H1 (cell line): ENCODE results near the gene CA9. TPM values are rescaled to one million over a fixed set of nuclear protein-coding genes. Genes with fewer than 3 reads are reported as not detected.

Experiments
- CTCF ChIA-PET: fragments of 300-600 bp; sonication (Branson Sonifier 250); formaldehyde crosslinking; loops from one replicate; lab custom pipeline; 2021; ENCODE audit not compliant: partially characterized antibody; lab: Charles Lee
- POLR2A ChIA-PET: fragments of 300-600 bp; sonication (Branson Sonifier 250); formaldehyde crosslinking; loops from one replicate; lab custom pipeline; 2021; ENCODE audit warnings: inconsistent platforms; ENCODE audit not compliant: partially characterized antibody; lab: Charles Lee
- DNase-seq, 2 experiments: peaks; one replicate each; pipeline versions ENCODE4 v3.0.0 to v3.0.0-alpha.2; 2010 to 2022; ENCODE audit warnings: low spot score in 2 of 2, low read depth in 1 of 2, mixed read lengths in 1 of 2
- FAIRE-seq: peaks from 2 replicates; lab custom pipeline; 2011; peaks lifted over from hg19 to GRCh38; lab: Jason Lieb, UNC
- H2AFZ ChIP-seq: 2 replicates; pipeline ENCODE4 v1.8.1; 2012; ENCODE audit warnings: low read length, inconsistent platforms
- H2AK5ac ChIP-seq: 2 replicates; pipeline ENCODE4 v1.6.1; 2013; ENCODE audit warnings: low read depth, low read length
- H2BK120ac ChIP-seq: replicated peaks from 2 replicates; pipeline ENCODE3; 2013; ENCODE audit warnings: low read depth, low read length, inconsistent platforms
- H2BK12ac ChIP-seq: 2 replicates; pipeline ENCODE4 v1.6.1; 2013; ENCODE audit warnings: low read depth, low read length
- H2BK15ac ChIP-seq: 2 replicates; pipeline ENCODE4 v1.6.1; 2013; ENCODE audit warnings: low read length
- H2BK20ac ChIP-seq: 2 replicates; pipeline ENCODE4 v1.6.1; 2013; ENCODE audit warnings: low read length
- H2BK5ac ChIP-seq: 2 replicates; pipeline ENCODE4 v1.6.1; 2013; ENCODE audit warnings: low read depth, low read length
- H3K14ac ChIP-seq: 2 replicates; pipeline ENCODE4 v1.6.1; 2013; ENCODE audit warnings: inconsistent platforms; ENCODE audit not compliant: insufficient read length
- H3K18ac ChIP-seq: 2 replicates; pipeline ENCODE4 v1.6.1; 2013; ENCODE audit warnings: low read length; ENCODE audit errors: extremely low read depth
- H3K23ac ChIP-seq: 2 replicates; pipeline ENCODE4 v1.6.1; 2013; ENCODE audit warnings: inconsistent platforms; ENCODE audit not compliant: insufficient read length
- H3K23me2 ChIP-seq: 2 replicates; pipeline ENCODE4 v1.6.1; 2013; ENCODE audit warnings: low read depth, low read length
- H3K27ac ChIP-seq: 2 replicates; pipeline ENCODE4 v1.6.1; 2011; ENCODE audit warnings: low read depth, low read length, inconsistent platforms
- H3K27me3 ChIP-seq, 4 experiments: replicated peaks in 1 of 4; 1 replicate in 1 of 4; 2 replicates in 3 of 4; pipeline versions ENCODE4 v1.6.1 to v1.8.1; 2011 to 2013; ENCODE audit warnings: low read length in 3 of 4, mild to moderate bottlenecking in 3 of 4, inconsistent platforms in 2 of 4, mixed read lengths in 2 of 4, moderate library complexity in 1 of 4; ENCODE audit not compliant: control insufficient read depth in 3 of 4, insufficient read depth in 3 of 4; ENCODE audit errors: extremely low read depth in 1 of 4
- H3K36me3 ChIP-seq, 4 experiments: 2 replicates each; pipeline versions ENCODE4 v1.6.1 to v1.8.1; 2011 to 2013; ENCODE audit warnings: mild to moderate bottlenecking in 4 of 4, low read length in 3 of 4, moderate library complexity in 2 of 4, control low read depth in 1 of 4, inconsistent platforms in 1 of 4; ENCODE audit not compliant: insufficient read depth in 4 of 4, control insufficient read depth in 2 of 4
- H3K4ac ChIP-seq: replicated peaks from 2 replicates; pipeline ENCODE3; 2013; ENCODE audit warnings: low read length, low read depth, mixed read lengths, inconsistent platforms; ENCODE audit not compliant: insufficient read length
- H3K4me1 ChIP-seq, 4 experiments: replicated peaks in 1 of 4; 1 replicate in 1 of 4; 2 replicates in 3 of 4; pipeline versions ENCODE4 v1.6.1 to v1.8.1; 2011 to 2013; ENCODE audit warnings: low read length in 3 of 4, inconsistent platforms in 2 of 4, mixed read lengths in 1 of 4; ENCODE audit not compliant: insufficient read depth in 4 of 4, control insufficient read depth in 3 of 4
- H3K4me2 ChIP-seq, 2 experiments: 2 replicates each; pipeline versions ENCODE4 v1.6.1 to v1.8.1; 2011 to 2013; ENCODE audit warnings: low read depth in 2 of 2, low read length in 2 of 2, control low read depth in 1 of 2, inconsistent platforms in 1 of 2, mild to moderate bottlenecking in 1 of 2; ENCODE audit not compliant: insufficient read depth in 1 of 2
- H3K4me3 ChIP-seq, 4 experiments: fragments of 200-600, 300-600 bp in 1 of 4; sonication (generic), shearing (Covaris generic), sonication (Bioruptor Twin) in 1 of 4; 2 replicates each; pipeline versions ENCODE4 v1.5.1 to v1.8.1; 2011 to 2016; ENCODE audit warnings: low read length in 4 of 4, low read depth in 3 of 4, control low read depth in 2 of 4, inconsistent platforms in 2 of 4, mild to moderate bottlenecking in 2 of 4, mixed read lengths in 1 of 4, moderate library complexity in 1 of 4; ENCODE audit not compliant: insufficient read depth in 2 of 4; ENCODE audit errors: extremely low read depth in 1 of 4
- H3K56ac ChIP-seq: replicated peaks from 2 replicates; pipeline ENCODE3; 2013; ENCODE audit warnings: low read depth, mild to moderate bottlenecking, mixed read lengths, low read length, inconsistent platforms; ENCODE audit not compliant: insufficient read length
- H3K79me1 ChIP-seq: 2 replicates; pipeline ENCODE4 v1.6.1; 2013; ENCODE audit warnings: low read depth, low read length, control low read depth
- H3K79me2 ChIP-seq, 2 experiments: 2 replicates each; pipeline versions ENCODE4 v1.6.1 to v1.8.1; 2012 to 2013; ENCODE audit warnings: low read length in 2 of 2, mild to moderate bottlenecking in 2 of 2, inconsistent platforms in 1 of 2; ENCODE audit not compliant: insufficient read depth in 2 of 2, control insufficient read depth in 1 of 2
- H3K9ac ChIP-seq, 4 experiments: replicated peaks in 1 of 4; 1 replicate in 1 of 4; 2 replicates in 3 of 4; pipeline versions ENCODE4 v1.6.1 to v1.8.1; 2011 to 2013; ENCODE audit warnings: low read depth in 3 of 4, low read length in 3 of 4, control low read depth in 2 of 4, mild to moderate bottlenecking in 2 of 4, moderate library complexity in 2 of 4, inconsistent platforms in 1 of 4; ENCODE audit errors: extremely low read depth in 1 of 4
- H3K9me3 ChIP-seq, 2 experiments: 2 replicates each; pipeline versions ENCODE4 v1.6.1 to v1.8.1; 2012 to 2013; ENCODE audit warnings: mild to moderate bottlenecking in 2 of 2, moderate library complexity in 2 of 2, control low read depth in 1 of 2, inconsistent platforms in 1 of 2, low read depth in 1 of 2, low read length in 1 of 2, mixed read lengths in 1 of 2; ENCODE audit not compliant: insufficient read depth in 2 of 2
- H4K20me1 ChIP-seq, 2 experiments: replicated peaks in 1 of 2; 2 replicates each; pipeline versions ENCODE3 to v1.8.1; 2011 to 2013; ENCODE audit warnings: inconsistent platforms in 2 of 2, low read length in 2 of 2, mild to moderate bottlenecking in 1 of 2; ENCODE audit not compliant: insufficient read depth in 2 of 2, control insufficient read depth in 1 of 2
- H4K5ac ChIP-seq: 2 replicates; pipeline ENCODE4 v1.6.1; 2013; ENCODE audit warnings: low read length, low read depth, mixed read lengths, inconsistent platforms; ENCODE audit not compliant: insufficient read length
- H4K8ac ChIP-seq: 2 replicates; pipeline ENCODE4 v1.8.0; 2013; ENCODE audit warnings: mild to moderate bottlenecking, moderate library complexity, low read length, inconsistent platforms; ENCODE audit not compliant: insufficient read depth; ENCODE audit errors: extremely low read depth
- H4K91ac ChIP-seq: replicated peaks from 2 replicates; pipeline ENCODE3; 2013; ENCODE audit warnings: low read length, mixed read lengths, inconsistent platforms; ENCODE audit not compliant: insufficient read length
- JUND ChIP-seq: IDR thresholded peaks from 2 replicates; pipeline ENCODE4 v1.6.1; 2011; ENCODE audit warnings: mild to moderate bottlenecking, improper control_type of control experiment, low read length
- KDM4A ChIP-seq: IDR thresholded peaks from one replicate; pipeline ENCODE4 v1.7.1; 2012; ENCODE audit warnings: low read depth, mild to moderate bottlenecking, moderate library complexity, low read length, inconsistent platforms; ENCODE audit not compliant: severe bottlenecking
- SIX5 ChIP-seq: IDR thresholded peaks from 2 replicates; pipeline ENCODE4 v1.6.1; 2011; ENCODE audit warnings: mild to moderate bottlenecking, low read depth, low read length
- TBP ChIP-seq: IDR thresholded peaks from 2 replicates; pipeline ENCODE4 v1.6.1; 2011; ENCODE audit warnings: low read depth, low read length, improper control_type of control experiment
- WGBS, 2 experiments: shearing (Covaris generic) in 1 of 2; methylation state at CpG; one replicate each; pipeline versions ENCODE4 v1.1.6 to v1.1.7; 2013 to 2015; ENCODE audit warnings: low lambda C conversion rate in 2 of 2, mixed read lengths in 2 of 2, inconsistent platforms in 1 of 2, low coverage in 1 of 2, missing lambda C conversion rate in 1 of 2; ENCODE audit not compliant: insufficient replicate concordance in 2 of 2, insufficient coverage in 1 of 2, insufficient read length in 1 of 2; ENCODE audit errors: extremely low coverage in 1 of 2, missing lambda C conversion rate in 1 of 2; 5-methylcytosine and 5-hydroxymethylcytosine counted together
- polyA plus RNA-seq, 7 experiments: library from polyadenylated mRNA; depleted of rRNA in 3 of 7; stranded (reverse) in 5 of 7; unstranded in 2 of 7; fragments of >200 nt in 5 of 7; fragments of 200-250 nt in 2 of 7; gene quantifications; 1 replicate in 5 of 7; 2 replicates in 1 of 7; 4 replicates in 1 of 7; pipeline versions ENCODE4 v1.2.1 to v1.2.3, GENCODE V29; 2011 to 2013; ENCODE audit warnings: missing spikeins in 2 of 7, mixed read lengths in 2 of 7
- total RNA-seq: library from RNA; stranded (reverse); fragmentation: NEBNext Ultra II Directional; extraction: Animal tissue kit (Norgen Biotek cat#: 25700); gene quantifications from 2 replicates; pipeline ENCODE4 v1.2.1, GENCODE V29; 2021

The CA9 gene
- total and polyA plus RNA-seq, 2 of the 8 experiments (the other 6 are each of a cell fraction or from before 2014, with no cell fraction given): 1.3 to 1.8 TPM

- H3K14ac ChIP-seq: no peak overlapping the region
- H3K18ac ChIP-seq: no peak overlapping the region
- H2BK120ac ChIP-seq: no peak overlapping the region
- peaks cover 9% of the 10 kb centered on the region for H3K23me2 ChIP-seq
- ChIA-PET POLR2A (interaction anchor here (1.2 to 7.9 kb wide), 3 partner anchors 17 to 30 kb away, joined by 3 to 84 read pairs (median 55); partner anchors contain the start of gene TPM2), CTCF (interaction anchor here (0.6 to 15.9 kb wide), 17 partner anchors 10 to 206 kb away, joined by 3 to 347 read pairs (median 15); partner anchors contain the start of genes CA9, CREB3, GBA2 and RGP1)
- H3K9me3 ChIP-seq: no peaks in the 10 kb centered on the region
- H2BK20ac ChIP-seq: no peak overlapping the region
- no peak overlapping the region for H3K27ac ChIP-seq
- TF ChIP-seq KDM4A (no peak), JUND (no peak), TBP (no peak), SIX5 (no peak)
- H2BK15ac ChIP-seq: no peak overlapping the region
- H4K8ac ChIP-seq: no peak overlapping the region
- no peak overlapping the region for H2BK12ac ChIP-seq
- H2BK5ac ChIP-seq: no peak overlapping the region
- H3K79me1 ChIP-seq: peaks cover 2% of the 10 kb centered on the region; the same call in 1 of the 2 replicates
- no peak overlapping the region for H3K23ac ChIP-seq
- FAIRE-seq: no peak
- H3K4ac ChIP-seq: no peak overlapping the region
- H3K4me2 ChIP-seq: no peak overlapping the region
- peaks cover 0 to 5% (median 1%) of the 10 kb centered on the region in 4 experiments; a peak in 6 of 7 replicates for H3K4me1 ChIP-seq
- 88% methylated on average over 7 of the region's 7 CpGs; no CpG with 5 or more reads in 1 of the 2 experiments for WGBS, 2 experiments
- H3K9ac ChIP-seq: no peak overlapping the region
- no peaks in the 10 kb centered on the region; a peak in 1 of 4 replicates for H3K79me2 ChIP-seq
- no peak overlapping the region for H3K4me3 ChIP-seq
- H4K20me1 ChIP-seq: peaks cover 2 to 6% of the 10 kb centered on the region in 2 experiments
- H2AK5ac ChIP-seq: no peak overlapping the region
- H4K5ac ChIP-seq: no peak overlapping the region
- DNase-seq: no peak
- H3K36me3 ChIP-seq: peaks cover 6 to 32% (median 13%) of the 10 kb centered on the region in 4 experiments
- no peak overlapping the region for H3K56ac ChIP-seq
- H2AFZ ChIP-seq: no peak overlapping the region
- H4K91ac ChIP-seq: no peak overlapping the region
- no peaks in the 10 kb centered on the region for H3K27me3 ChIP-seq
Observed at GRCh38 chr9:35662437-35662836, 11.3 kb upstream of the CA9 start.
